Endothelial cell of umbilical vein (primary cell): Measurements from ENCODE around the gene BHMT.

Source experiments
- EZH2 ChIP-seq: IDR thresholded peaks from 2 replicates; pipeline ENCODE4 v1.6.1; 2012; ENCODE audit warnings: borderline replicate concordance, low read depth, mild to moderate bottlenecking, moderate library complexity, low read length, inconsistent platforms; ENCODE audit not compliant: severe bottlenecking
- FOS ChIP-seq: IDR thresholded peaks from 2 replicates; pipeline ENCODE4 v1.6.1; 2011; ENCODE audit warnings: mild to moderate bottlenecking, low read length, moderate library complexity, borderline replicate concordance; ENCODE audit not compliant: insufficient read depth
- GATA2 ChIP-seq: IDR thresholded peaks from 2 replicates; pipeline ENCODE4 v1.7.0; 2011; ENCODE audit warnings: low read depth, mild to moderate bottlenecking, moderate library complexity, mixed read lengths, low read length; ENCODE audit not compliant: insufficient read length, insufficient read depth
- JUN ChIP-seq: IDR thresholded peaks from 2 replicates; pipeline ENCODE4 v1.6.1; 2011; ENCODE audit warnings: borderline replicate concordance, low read depth; ENCODE audit not compliant: insufficient read length, insufficient read depth
- MAX ChIP-seq: IDR thresholded peaks from 2 replicates; pipeline ENCODE4 v1.6.1; 2011; ENCODE audit not compliant: insufficient read depth, insufficient read length
- MYC ChIP-seq: IDR thresholded peaks from one replicate; pipeline ENCODE4 v1.6.1; 2011; ENCODE audit warnings: mild to moderate bottlenecking, low read depth, low read length
- POLR2A ChIP-seq: IDR thresholded peaks from 2 replicates; pipeline ENCODE4 v1.6.1; 2012; ENCODE audit warnings: low read depth, mild to moderate bottlenecking, control low read depth, low read length
- POLR2AphosphoS5 ChIP-seq: IDR thresholded peaks from 2 replicates; pipeline ENCODE4 v1.6.1; 2012; ENCODE audit warnings: low read depth, mild to moderate bottlenecking, control low read depth, low read length, moderate library complexity; ENCODE audit not compliant: insufficient read depth
- TF ChIP-seq, protein P1 (sequence below), 2 donors: IDR thresholded peaks; 1 replicate in 1 of 2; 2 replicates in 1 of 2; pipeline ENCODE4 v1.5.1; 2011; ENCODE audit warnings: low read length in 2 of 2, mild to moderate bottlenecking in 2 of 2, moderate library complexity in 2 of 2, control low read depth in 1 of 2, inconsistent platforms in 1 of 2, low read depth in 1 of 2; ENCODE audit not compliant: insufficient read depth in 1 of 2; ENCODE audit errors: extremely low read depth in 1 of 2

- TF ChIP-seq POLR2AphosphoS5 (no peak), MAX (no peak), EZH2 (no peak), POLR2A (no peak), MYC (no peak), FOS (no peak), JUN (no peak), GATA2 (no peak)
- TF ChIP-seq, protein P1, sequence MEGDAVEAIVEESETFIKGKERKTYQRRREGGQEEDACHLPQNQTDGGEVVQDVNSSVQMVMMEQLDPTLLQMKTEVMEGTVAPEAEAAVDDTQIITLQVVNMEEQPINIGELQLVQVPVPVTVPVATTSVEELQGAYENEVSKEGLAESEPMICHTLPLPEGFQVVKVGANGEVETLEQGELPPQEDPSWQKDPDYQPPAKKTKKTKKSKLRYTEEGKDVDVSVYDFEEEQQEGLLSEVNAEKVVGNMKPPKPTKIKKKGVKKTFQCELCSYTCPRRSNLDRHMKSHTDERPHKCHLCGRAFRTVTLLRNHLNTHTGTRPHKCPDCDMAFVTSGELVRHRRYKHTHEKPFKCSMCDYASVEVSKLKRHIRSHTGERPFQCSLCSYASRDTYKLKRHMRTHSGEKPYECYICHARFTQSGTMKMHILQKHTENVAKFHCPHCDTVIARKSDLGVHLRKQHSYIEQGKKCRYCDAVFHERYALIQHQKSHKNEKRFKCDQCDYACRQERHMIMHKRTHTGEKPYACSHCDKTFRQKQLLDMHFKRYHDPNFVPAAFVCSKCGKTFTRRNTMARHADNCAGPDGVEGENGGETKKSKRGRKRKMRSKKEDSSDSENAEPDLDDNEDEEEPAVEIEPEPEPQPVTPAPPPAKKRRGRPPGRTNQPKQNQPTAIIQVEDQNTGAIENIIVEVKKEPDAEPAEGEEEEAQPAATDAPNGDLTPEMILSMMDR (IDR thresholded peaks at IDR 0.05; ENCODE audit: extremely low read depth in 1 of 2, insufficient read depth in 1 of 2, low read depth in 1 of 2, low read length in 2 of 2): no peak
Observed at GRCh38 chr5:79069488-79070349, 41.9 kb upstream of the BHMT start, which contains the start of the genes BHMT2 and DMGDH.
